Mucosa of descending colon (tissue), 3 donors: ENCODE results near the gene ASH1L. TPM values are rescaled to one million over a fixed set of nuclear protein-coding genes. Genes with fewer than 3 reads are reported as not detected.

Experiments used
- ATAC-seq: fragments of 200-7000 bp; cut with Tn5 transposase; one replicate; pipeline ENCODE4 v1.9.1; 2020; ENCODE audit warnings: mild to moderate bottlenecking, moderate library complexity
- DNase-seq, 3 donors: peaks; one replicate each; pipeline ENCODE4 v3.0.0-alpha.2; 2020
- H3K36me3 ChIP-seq: fragments of 200-600 bp; one replicate; pipeline ENCODE4 v1.8.0; 2021; ENCODE audit warnings: low read depth, mild to moderate bottlenecking
- H3K4me1 ChIP-seq: fragments of 200-600 bp; one replicate; pipeline ENCODE4 v1.8.0; 2021; ENCODE audit warnings: low read depth, mild to moderate bottlenecking
- H3K4me3 ChIP-seq: fragments of 200-600 bp; one replicate; pipeline ENCODE4 v1.8.0; 2021; ENCODE audit warnings: mild to moderate bottlenecking
- H3K9me3 ChIP-seq: fragments of 200-600 bp; one replicate; pipeline ENCODE4 v1.8.0; 2021; ENCODE audit warnings: mild to moderate bottlenecking
- CTCF ChIP-seq: fragments of 200-600 bp; IDR thresholded peaks from one replicate; pipeline ENCODE4 v1.8.0; 2022; ENCODE audit warnings: antibody characterized with exemption, mild to moderate bottlenecking
- intact Hi-C, 2 donors: fragments of 100-400 bp; cut with DNase I in 1 of 2; cut with micrococcal nuclease in 1 of 2; formaldehyde crosslinking; loops; one replicate each; pipeline versions ENCODE4 v1.11.0 to v1.11.1; 2022; cut with DNase I, micrococcal nuclease
- total RNA-seq, 3 donors: library from RNA; stranded (reverse); fragmentation: NEBNext Ultra II Directional in 2 of 3; extraction: Animal tissue kit (Norgen Biotek cat#: 25700) in 2 of 3; gene quantifications; one replicate each; pipeline versions ENCODE4 v1.2.1 to v1.2.4, GENCODE V29; 2021 to 2023
- donor health status: DM: no; HTN: no; CAD: no; lungs with moderate emphysema.
- donor health status: DM: no; HTN: no; CAD: no.
- donor health status: DM: no; HTN: yes; CAD: no.

Gene ASH1L
- total RNA-seq, 3 donors from 2014 or later: 50.4 to 100 (median 64.4) TPM

- ATAC-seq (no peak), DNase-seq (no peak)
- intact Hi-C loops: loop anchor here (10.0 kb wide), 2 partner anchors 51 to 71 kb away; partner anchors contain the start of genes CLK2 (in 1 of the 2), ENTREP3 (in 1 of the 2) and HCN3 (in 1 of the 2)
- no peak overlapping the region for H3K4me3 ChIP-seq
- H3K4me1 ChIP-seq: peaks cover 34% of the 10 kb centered on the region
- no peaks in the 10 kb centered on the region for H3K36me3 ChIP-seq
- TF ChIP-seq CTCF: no peak
- no peaks in the 10 kb centered on the region for H3K9me3 ChIP-seq
These were observed 236.5 kb downstream of the ASH1L start for GRCh38 chr1:155326020-155326526.

DNA sequence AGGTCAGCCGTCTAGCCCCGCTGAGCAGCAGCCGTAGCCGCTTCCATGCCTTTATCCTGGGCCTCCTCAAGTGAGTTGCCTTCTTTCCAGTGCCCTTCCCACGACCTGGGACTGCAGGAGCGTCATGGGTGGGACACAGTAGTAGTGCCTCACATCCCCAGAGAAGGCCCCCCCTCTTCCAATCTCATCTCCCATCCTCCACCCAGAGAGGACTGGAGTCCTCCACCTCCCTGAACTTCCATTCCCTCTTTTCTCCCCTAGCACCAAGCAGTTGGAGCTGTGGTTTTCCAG is 237.1 kb downstream of the ASH1L start:
- Histone ChIP-seq H3K9me3 (no peaks in the 10 kb centered on the region), H3K36me3 (no peaks in the 10 kb centered on the region), H3K4me3 (peak overlapping the region; percentile 76), H3K4me1 (peaks cover 39% of the 10 kb centered on the region)
- intact Hi-C loops: loop anchor here (10.0 kb wide), 2 partner anchors 51 to 71 kb away; partner anchors contain the start of genes CLK2 (in 1 of the 2), ENTREP3 (in 1 of the 2) and HCN3 (in 1 of the 2)
- no peak for TF ChIP-seq CTCF
- ATAC-seq: no peak
- DNase-seq: no peak

GRCh38 chr1:155324717-155325602 is 237.6 kb downstream of the ASH1L start:
- intact Hi-C loops: loop anchor here (10.0 kb wide), 2 partner anchors 50 to 70 kb away; partner anchors contain the start of genes CLK2 (in 1 of the 2), ENTREP3 (in 1 of the 2) and HCN3 (in 1 of the 2)
- H3K4me1 ChIP-seq: peaks cover 41% of the 10 kb centered on the region
- no peaks in the 10 kb centered on the region for H3K36me3 ChIP-seq
- TF ChIP-seq CTCF: peak; percentile 57
- ATAC-seq (peak; percentile 21), DNase-seq (peak; percentile 77 to 84 (median 83))
- no peaks in the 10 kb centered on the region for H3K9me3 ChIP-seq
- H3K4me3 ChIP-seq: peak overlapping the region; percentile 76

- ATAC-seq (peak; percentile 80), DNase-seq (peak; percentile 94 to 98 (median 96))
- Histone ChIP-seq H3K4me3 (peak overlapping the region; percentile 76), H3K9me3 (no peaks in the 10 kb centered on the region), H3K36me3 (no peaks in the 10 kb centered on the region), H3K4me1 (peaks cover 41% of the 10 kb centered on the region)
- TF ChIP-seq CTCF: no peak
- intact Hi-C loops: loop anchor here (10.0 kb wide), 2 partner anchors 49 to 69 kb away; partner anchors contain the start of genes CLK2 (in 1 of the 2), ENTREP3 (in 1 of the 2) and HCN3 (in 1 of the 2)
These were observed 238.4 kb downstream of the ASH1L start for GRCh38 chr1:155324037-155324716.

- intact Hi-C loops: loop anchor here (10.0 kb wide), 2 partner anchors 49 to 69 kb away; partner anchors contain the start of genes CLK2 (in 1 of the 2), ENTREP3 (in 1 of the 2) and HCN3 (in 1 of the 2)
- no peaks in the 10 kb centered on the region for H3K9me3 ChIP-seq
- peak; percentile 94 to 96 (median 94) for DNase-seq
- H3K4me3 ChIP-seq: peak overlapping the region; percentile 76
- H3K36me3 ChIP-seq: no peaks in the 10 kb centered on the region
- H3K4me1 ChIP-seq: peaks cover 41% of the 10 kb centered on the region
- ATAC-seq: peak; percentile 73
- TF ChIP-seq CTCF: no peak
These were observed 238.9 kb downstream of the ASH1L start for GRCh38 chr1:155323729-155324036.
